ENCODE results near the gene CCNY. TPM values are rescaled to one million over a fixed set of nuclear protein-coding genes. Genes with fewer than 3 reads are reported as not detected.
"Not testable (repeated sequence)": the region's sequence is repeated elsewhere in the genome, so short reads cannot be mapped to it uniquely, and the experiment has no call there.

The CCNY gene
- total and polyA plus RNA-seq, 2 experiments from 2014 or later, result 51.5 to 55.8 TPM

- Histone ChIP-seq H3K4me1 (ENCODE audit: insufficient read depth) (no peaks in the 10 kb centered on the region), H3K27ac (no peak overlapping the region), H2AFZ (no peak overlapping the region), H3K9me3 (ENCODE audit: low read depth) (no peaks in the 10 kb centered on the region), H3K4me2 (no peak overlapping the region), H3K36me3 (replicated peaks; ENCODE audit: insufficient read depth, low read depth) (no peaks in the 10 kb centered on the region), H3K4me3 (no peak overlapping the region), H3K79me2 (peaks cover 35% of the 10 kb centered on the region), H3K9me2 (replicated peaks; ENCODE audit: insufficient read depth) (no peaks in the 10 kb centered on the region), H4K20me1 (ENCODE audit: insufficient read depth, poor library complexity, severe bottlenecking) (peaks cover 7% of the 10 kb centered on the region), H3K27me3 (no peaks in the 10 kb centered on the region)
- no peak for DNase-seq (ENCODE audit: low spot score)
- TF ChIP-seq EZH2 (IDR thresholded peaks at IDR 0.05; ENCODE audit: borderline replicate concordance) (no peak), EZH2phosphoT487 (IDR thresholded peaks at IDR 0.05; ENCODE audit: low read depth, severe bottlenecking, unreplicated experiment) (no peak)
- TF ChIP-seq, protein P1, sequence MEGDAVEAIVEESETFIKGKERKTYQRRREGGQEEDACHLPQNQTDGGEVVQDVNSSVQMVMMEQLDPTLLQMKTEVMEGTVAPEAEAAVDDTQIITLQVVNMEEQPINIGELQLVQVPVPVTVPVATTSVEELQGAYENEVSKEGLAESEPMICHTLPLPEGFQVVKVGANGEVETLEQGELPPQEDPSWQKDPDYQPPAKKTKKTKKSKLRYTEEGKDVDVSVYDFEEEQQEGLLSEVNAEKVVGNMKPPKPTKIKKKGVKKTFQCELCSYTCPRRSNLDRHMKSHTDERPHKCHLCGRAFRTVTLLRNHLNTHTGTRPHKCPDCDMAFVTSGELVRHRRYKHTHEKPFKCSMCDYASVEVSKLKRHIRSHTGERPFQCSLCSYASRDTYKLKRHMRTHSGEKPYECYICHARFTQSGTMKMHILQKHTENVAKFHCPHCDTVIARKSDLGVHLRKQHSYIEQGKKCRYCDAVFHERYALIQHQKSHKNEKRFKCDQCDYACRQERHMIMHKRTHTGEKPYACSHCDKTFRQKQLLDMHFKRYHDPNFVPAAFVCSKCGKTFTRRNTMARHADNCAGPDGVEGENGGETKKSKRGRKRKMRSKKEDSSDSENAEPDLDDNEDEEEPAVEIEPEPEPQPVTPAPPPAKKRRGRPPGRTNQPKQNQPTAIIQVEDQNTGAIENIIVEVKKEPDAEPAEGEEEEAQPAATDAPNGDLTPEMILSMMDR (IDR thresholded peaks at IDR 0.05; ENCODE audit: poor library complexity), result no peak
- 94% methylated on average over 11 of the region's 11 CpGs for WGBS (ENCODE audit: low lambda C conversion rate, missing lambda C conversion rate)
These were observed 181.3 kb downstream of the CCNY start for GRCh38 chr10:35517431-35518181.

- H3K4me1 ChIP-seq (ENCODE audit: insufficient read depth); H3K9me2 ChIP-seq (replicated peaks; ENCODE audit: insufficient read depth); H3K27me3 ChIP-seq; H3K4me3 ChIP-seq; H2AFZ ChIP-seq; H4K20me1 ChIP-seq (ENCODE audit: insufficient read depth, poor library complexity, severe bottlenecking); H3K4me2 ChIP-seq; H3K36me3 ChIP-seq (replicated peaks; ENCODE audit: insufficient read depth, low read depth); DNase-seq (ENCODE audit: low spot score); H3K27ac ChIP-seq; H3K9me3 ChIP-seq (ENCODE audit: low read depth): not testable (repeated sequence)
- WGBS (ENCODE audit: low lambda C conversion rate, missing lambda C conversion rate), result 88% methylated on average over 1 of the region's 1 CpG
- peaks cover 30% of the 10 kb centered on the region for H3K79me2 ChIP-seq
These were observed 181.9 kb downstream of the CCNY start for GRCh38 chr10:35518187-35518586.

DNA sequence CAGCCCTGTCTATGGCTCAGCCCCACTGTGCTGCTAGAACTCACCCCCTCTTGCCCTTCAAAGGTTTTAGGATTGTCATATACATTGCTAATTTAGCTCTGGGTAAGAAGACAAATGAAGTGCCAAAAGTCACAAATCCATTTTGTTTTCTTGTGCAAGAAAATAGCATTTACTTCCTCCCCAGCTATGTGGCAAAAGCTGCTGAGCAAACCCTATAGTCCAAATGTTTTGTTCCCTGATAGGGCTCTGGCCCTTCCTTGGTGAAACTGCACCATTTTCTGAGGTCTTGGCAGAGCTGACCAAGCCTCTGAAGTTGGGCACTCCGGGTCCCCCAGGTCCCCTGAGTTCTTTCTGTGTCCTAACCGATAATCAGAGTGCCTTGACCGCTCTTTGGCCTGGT, 184.7 kb downstream of the CCNY start:
- Histone ChIP-seq H3K4me1 (ENCODE audit: insufficient read depth) (no peaks in the 10 kb centered on the region), H2AFZ (no peak overlapping the region), H3K4me3 (no peak overlapping the region), H3K36me3 (replicated peaks; ENCODE audit: insufficient read depth, low read depth) (no peaks in the 10 kb centered on the region), H4K20me1 (ENCODE audit: insufficient read depth, poor library complexity, severe bottlenecking) (no peaks in the 10 kb centered on the region), H3K27ac (no peak overlapping the region), H3K79me2 (peaks cover 22% of the 10 kb centered on the region), H3K4me2 (no peak overlapping the region), H3K9me2 (replicated peaks; ENCODE audit: insufficient read depth) (no peaks in the 10 kb centered on the region), H3K9me3 (ENCODE audit: low read depth) (no peaks in the 10 kb centered on the region), H3K27me3 (no peaks in the 10 kb centered on the region)
- TF ChIP-seq EZH2phosphoT487 (IDR thresholded peaks at IDR 0.05; ENCODE audit: low read depth, severe bottlenecking, unreplicated experiment) (no peak), EZH2 (IDR thresholded peaks at IDR 0.05; ENCODE audit: borderline replicate concordance) (no peak)
- TF ChIP-seq, protein P1 (IDR thresholded peaks at IDR 0.05; ENCODE audit: poor library complexity), result no peak
- DNase-seq (ENCODE audit: low spot score), result no peak
- WGBS (ENCODE audit: low lambda C conversion rate, missing lambda C conversion rate), result 96% methylated on average over 3 of the region's 3 CpGs

GRCh38 chr10:35523670-35524225, 187.4 kb downstream of the CCNY start:
- H2AFZ ChIP-seq, result no peak overlapping the region
- WGBS (ENCODE audit: low lambda C conversion rate, missing lambda C conversion rate), result 80% methylated on average over 3 of the region's 3 CpGs
- no peaks in the 10 kb centered on the region for H3K9me2 ChIP-seq (replicated peaks; ENCODE audit: insufficient read depth)
- H3K36me3 ChIP-seq (replicated peaks; ENCODE audit: insufficient read depth, low read depth), result no peaks in the 10 kb centered on the region
- no peak for DNase-seq (ENCODE audit: low spot score)
- H3K27me3 ChIP-seq, result no peaks in the 10 kb centered on the region
- no peak overlapping the region for H3K4me3 ChIP-seq
- H3K79me2 ChIP-seq, result peaks cover 18% of the 10 kb centered on the region
- no peak overlapping the region for H3K4me2 ChIP-seq
- no peaks in the 10 kb centered on the region for H3K4me1 ChIP-seq (ENCODE audit: insufficient read depth)
- no peaks in the 10 kb centered on the region for H3K9me3 ChIP-seq (ENCODE audit: low read depth)
- TF ChIP-seq EZH2 (IDR thresholded peaks at IDR 0.05; ENCODE audit: borderline replicate concordance), result no peak
- TF ChIP-seq, protein P1 (IDR thresholded peaks at IDR 0.05; ENCODE audit: poor library complexity), result no peak
- no peak for TF ChIP-seq EZH2phosphoT487 (IDR thresholded peaks at IDR 0.05; ENCODE audit: low read depth, severe bottlenecking, unreplicated experiment)
- H4K20me1 ChIP-seq (ENCODE audit: insufficient read depth, poor library complexity, severe bottlenecking), result no peaks in the 10 kb centered on the region
- H3K27ac ChIP-seq, result no peak overlapping the region

Measured in hepatocyte (in vitro differentiated cells).